ENCODE data around the gene RBM47. TPM values are rescaled to one million over a fixed set of nuclear protein-coding genes. Genes with fewer than 3 reads are reported as not detected.

The RBM47 gene
- polyA plus RNA-seq, 1 donor from 2014 or later: 1.7 TPM

DNA sequence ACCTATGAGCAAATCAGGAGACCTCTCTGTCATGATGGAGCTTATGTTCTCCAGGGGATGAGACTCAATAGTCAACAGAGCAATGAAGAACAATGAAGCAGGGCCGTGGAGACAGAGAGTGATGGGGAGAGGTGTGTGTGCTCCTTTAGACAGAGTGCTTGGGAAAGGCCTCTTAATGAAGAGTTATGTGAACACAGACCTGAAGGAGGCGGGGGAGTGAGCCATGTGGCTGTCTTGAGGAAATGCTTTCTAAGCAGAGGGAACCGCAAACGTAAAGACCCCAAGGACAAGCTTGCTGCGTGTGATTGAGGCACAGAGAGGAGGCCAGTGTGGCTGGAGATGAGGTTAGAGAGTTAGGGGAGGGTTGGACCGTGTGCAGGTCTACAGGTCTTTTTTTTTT, 241.4 kb downstream of the RBM47 start:
- Histone ChIP-seq H4K20me1 (ENCODE audit: insufficient read depth) (no peaks in the 10 kb centered on the region), H3K4me2 (ENCODE audit: low read length) (no peak overlapping the region), H3K4me3 (ENCODE audit: low read length) (no peak overlapping the region), H3K27ac (ENCODE audit: low read length) (no peak overlapping the region), H3K9me2 (ENCODE audit: insufficient read depth, low read length) (no peaks in the 10 kb centered on the region), H3K9me3 (ENCODE audit: low read length) (no peaks in the 10 kb centered on the region), H2AFZ (ENCODE audit: low read depth, low read length) (no peak overlapping the region), H3K79me2 (replicated peaks; ENCODE audit: insufficient read depth, low read length) (no peaks in the 10 kb centered on the region), H3K9ac (ENCODE audit: low read length) (no peak overlapping the region), H3F3A (ENCODE audit: insufficient read depth, low read length, poor library complexity, severe bottlenecking) (no peaks in the 10 kb centered on the region), H3K36me3 (ENCODE audit: insufficient read depth, low read length) (no peaks in the 10 kb centered on the region), H3K27me3 (ENCODE audit: insufficient read depth, low read depth, low read length) (no peaks in the 10 kb centered on the region)
- TF ChIP-seq EP300 (conservative IDR thresholded peaks at IDR 0.05; ENCODE audit: poor library complexity, severe bottlenecking) (no peak), CTCF (IDR thresholded peaks at IDR 0.05; ENCODE audit: poor library complexity, severe bottlenecking) (no peak), TAF1 (IDR thresholded peaks at IDR 0.05; ENCODE audit: low read depth) (no peak), RAD21 (conservative IDR thresholded peaks at IDR 0.05) (no peak), POLR2AphosphoS5 (IDR thresholded peaks at IDR 0.05) (no peak), SMC3 (conservative IDR thresholded peaks at IDR 0.05; ENCODE audit: poor library complexity) (no peak), EZH2 (IDR thresholded peaks at IDR 0.05; ENCODE audit: borderline replicate concordance, insufficient read depth, low read length, poor library complexity, severe bottlenecking) (no peak), MXI1 (conservative IDR thresholded peaks at IDR 0.05; ENCODE audit: poor library complexity, severe bottlenecking) (no peak), REST (IDR thresholded peaks at IDR 0.05; ENCODE audit: borderline replicate concordance) (no peak)

GRCh38 chr4:40380647-40381046, 249.0 kb downstream of the RBM47 start:
- Histone ChIP-seq H3K9me2 (ENCODE audit: insufficient read depth, low read length) (no peaks in the 10 kb centered on the region), H3K9ac (ENCODE audit: low read length) (no peak overlapping the region), H3K36me3 (ENCODE audit: insufficient read depth, low read length) (no peaks in the 10 kb centered on the region), H3K27ac (ENCODE audit: low read length) (no peak overlapping the region), H4K20me1 (ENCODE audit: insufficient read depth) (no peaks in the 10 kb centered on the region), H3K4me3 (ENCODE audit: low read length) (no peak overlapping the region), H3K4me2 (ENCODE audit: low read length) (no peak overlapping the region), H3K9me3 (ENCODE audit: low read length) (no peaks in the 10 kb centered on the region), H3K79me2 (replicated peaks; ENCODE audit: insufficient read depth, low read length) (no peaks in the 10 kb centered on the region), H2AFZ (ENCODE audit: low read depth, low read length) (no peak overlapping the region), H3F3A (ENCODE audit: insufficient read depth, low read length, poor library complexity, severe bottlenecking) (no peaks in the 10 kb centered on the region), H3K27me3 (ENCODE audit: insufficient read depth, low read depth, low read length) (no peaks in the 10 kb centered on the region)
- TF ChIP-seq EZH2 (IDR thresholded peaks at IDR 0.05; ENCODE audit: borderline replicate concordance, insufficient read depth, low read length, poor library complexity, severe bottlenecking) (no peak), EP300 (conservative IDR thresholded peaks at IDR 0.05; ENCODE audit: poor library complexity, severe bottlenecking) (no peak), RAD21 (conservative IDR thresholded peaks at IDR 0.05) (no peak)

- Histone ChIP-seq H4K20me1 (ENCODE audit: insufficient read depth) (no peaks in the 10 kb centered on the region), H3K9me2 (ENCODE audit: insufficient read depth, low read length) (no peaks in the 10 kb centered on the region), H3K9ac (ENCODE audit: low read length) (no peak overlapping the region), H3K27me3 (ENCODE audit: insufficient read depth, low read depth, low read length) (no peaks in the 10 kb centered on the region), H3K9me3 (ENCODE audit: low read length) (no peaks in the 10 kb centered on the region), H3K27ac (ENCODE audit: low read length) (no peak overlapping the region), H2AFZ (ENCODE audit: low read depth, low read length) (no peak overlapping the region), H3K79me2 (replicated peaks; ENCODE audit: insufficient read depth, low read length) (no peaks in the 10 kb centered on the region), H3K4me3 (ENCODE audit: low read length) (no peak overlapping the region), H3K36me3 (ENCODE audit: insufficient read depth, low read length) (no peaks in the 10 kb centered on the region), H3F3A (ENCODE audit: insufficient read depth, low read length, poor library complexity, severe bottlenecking) (no peaks in the 10 kb centered on the region), H3K4me2 (ENCODE audit: low read length) (no peak overlapping the region)
- TF ChIP-seq POLR2AphosphoS5 (IDR thresholded peaks at IDR 0.05) (no peak), RAD21 (conservative IDR thresholded peaks at IDR 0.05) (no peak), REST (IDR thresholded peaks at IDR 0.05; ENCODE audit: borderline replicate concordance) (no peak), SMC3 (conservative IDR thresholded peaks at IDR 0.05; ENCODE audit: poor library complexity) (no peak), EP300 (conservative IDR thresholded peaks at IDR 0.05; ENCODE audit: poor library complexity, severe bottlenecking) (no peak)
These were observed 250.4 kb downstream of the RBM47 start for GRCh38 chr4:40379248-40379647.

Data from neural cell (in vitro differentiated cells).